Body of pancreas (tissue), 4 donors: Measurements from ENCODE around the gene ACSL3.

Experiments used
- POLR2A ChIP-seq, 3 donors: fragments of 450-650 bp; IDR thresholded peaks; one replicate each; pipeline ENCODE4 v1.6.1; 2016; ENCODE audit warnings: antibody characterized with exemption in 3 of 3, mild to moderate bottlenecking in 2 of 3
- TF ChIP-seq, protein P1 (sequence below), 7 experiments: fragments of 450-650 bp in 4 of 7; fragments of 200-600 bp in 3 of 7; sonication (generic) in 3 of 7; IDR thresholded peaks; one replicate each; pipeline ENCODE4 v1.5.1; 2016 to 2019; ENCODE audit warnings: antibody characterized with exemption in 7 of 7

- TF ChIP-seq, protein P1, sequence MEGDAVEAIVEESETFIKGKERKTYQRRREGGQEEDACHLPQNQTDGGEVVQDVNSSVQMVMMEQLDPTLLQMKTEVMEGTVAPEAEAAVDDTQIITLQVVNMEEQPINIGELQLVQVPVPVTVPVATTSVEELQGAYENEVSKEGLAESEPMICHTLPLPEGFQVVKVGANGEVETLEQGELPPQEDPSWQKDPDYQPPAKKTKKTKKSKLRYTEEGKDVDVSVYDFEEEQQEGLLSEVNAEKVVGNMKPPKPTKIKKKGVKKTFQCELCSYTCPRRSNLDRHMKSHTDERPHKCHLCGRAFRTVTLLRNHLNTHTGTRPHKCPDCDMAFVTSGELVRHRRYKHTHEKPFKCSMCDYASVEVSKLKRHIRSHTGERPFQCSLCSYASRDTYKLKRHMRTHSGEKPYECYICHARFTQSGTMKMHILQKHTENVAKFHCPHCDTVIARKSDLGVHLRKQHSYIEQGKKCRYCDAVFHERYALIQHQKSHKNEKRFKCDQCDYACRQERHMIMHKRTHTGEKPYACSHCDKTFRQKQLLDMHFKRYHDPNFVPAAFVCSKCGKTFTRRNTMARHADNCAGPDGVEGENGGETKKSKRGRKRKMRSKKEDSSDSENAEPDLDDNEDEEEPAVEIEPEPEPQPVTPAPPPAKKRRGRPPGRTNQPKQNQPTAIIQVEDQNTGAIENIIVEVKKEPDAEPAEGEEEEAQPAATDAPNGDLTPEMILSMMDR (IDR thresholded peaks at IDR 0.05), result no peak
- TF ChIP-seq POLR2A (IDR thresholded peaks at IDR 0.05), result no peak
Observed at GRCh38 chr2:222930862-222931261, 70.0 kb downstream of the ACSL3 start.
